ENCODE measurements around the gene ERBB2. TPM values are rescaled to one million over a fixed set of nuclear protein-coding genes. Genes with fewer than 3 reads are reported as not detected.

The ERBB2 gene
- total RNA-seq, 2 experiments from 2014 or later = 2.4 to 4.6 TPM

GRCh38 chr17:39757931-39758873 lies 58.3 kb downstream of the ERBB2 start:
- H3K36me3 Mint-ChIP-seq (ENCODE audit: low read depth) = peaks cover 29% of the 10 kb centered on the region
- peak overlapping the region; percentile 56 for H3K4me3 Mint-ChIP-seq
- Histone ChIP-seq H3K4me1 (ENCODE audit: insufficient read depth, low read length) (peaks cover 66% of the 10 kb centered on the region), H3K36me3 (ENCODE audit: insufficient read depth, low read length) (peaks cover 15% of the 10 kb centered on the region), H3K4me3 (ENCODE audit: low read length) (no peak overlapping the region), H3K9me3 (ENCODE audit: control insufficient read depth in 1 of 2, insufficient read depth in 1 of 2, low read length in 2 of 2) (no peaks in the 10 kb centered on the region), H3K27me3 (ENCODE audit: control insufficient read depth in 1 of 2, insufficient read depth in 2 of 2, low read length in 2 of 2) (no peaks in the 10 kb centered on the region), H3K27ac (ENCODE audit: low read depth in 1 of 2, low read length in 2 of 2) (peak overlapping the region; percentile 95 to 97)
- intact Hi-C loops (cut with DNase I, micrococcal nuclease) = loop anchor here (1.0 to 5.0 kb wide), 4 partner anchors 12 to 224 kb away; partner anchors contain the start of gene PSMD3 (in 1 of the 2)
- H3K27ac Mint-ChIP-seq = peak overlapping the region; percentile 92
- ChIA-PET POLR2A (interaction anchor here (0.5 to 2.2 kb wide), 7 partner anchors 9 to 294 kb away, joined by 3 to 8 read pairs (median 3); partner anchors contain the start of gene MIEN1), CTCF (interaction anchor here (1.0 to 3.3 kb wide), 7 partner anchors 11 to 138 kb away, joined by 3 to 11 read pairs (median 4); partner anchors contain the start of genes IKZF3 and MIEN1)
- no peaks in the 10 kb centered on the region for H3K27me3 Mint-ChIP-seq
- ATAC-seq (ENCODE audit: poor library complexity) (no peak), DNase-seq (peak in 10 of 14 experiments; percentile 25 to 81 (median 48))
- H3K4me1 Mint-ChIP-seq (ENCODE audit: low read depth) = peaks cover 68% of the 10 kb centered on the region
- no peaks in the 10 kb centered on the region for H3K9me3 Mint-ChIP-seq
- TF ChIP-seq CTCF (IDR thresholded peaks at IDR 0.05) = no peak

- no peaks in the 10 kb centered on the region for H3K9me3 Mint-ChIP-seq
- no peak overlapping the region for H3K4me3 ChIP-seq (ENCODE audit: low read length)
- intact Hi-C loops (cut with DNase I, micrococcal nuclease) = loop anchor here (2.0 to 5.0 kb wide), 3 partner anchors 32 to 223 kb away; partner anchors contain the start of gene PSMD3 (in 1 of the 2)
- H3K9me3 ChIP-seq (ENCODE audit: control insufficient read depth in 1 of 2, insufficient read depth in 1 of 2, low read length in 2 of 2) = no peaks in the 10 kb centered on the region
- no peak for TF ChIP-seq CTCF (IDR thresholded peaks at IDR 0.05)
- ATAC-seq (ENCODE audit: poor library complexity) = no peak
- ChIA-PET POLR2A (interaction anchor here (1.1 to 2.2 kb wide), 3 partner anchors 10 to 60 kb away, joined by 5 to 8 read pairs (median 7); partner anchors contain the start of gene MIEN1), CTCF (interaction anchor here (0.6 to 3.3 kb wide), 7 partner anchors 10 to 183 kb away, joined by 3 to 11 read pairs (median 4); partner anchors contain the start of genes IKZF3 and MIEN1)
- peak in 1 of 14 experiments; percentile 26 for DNase-seq
- H3K27me3 ChIP-seq (ENCODE audit: control insufficient read depth in 1 of 2, insufficient read depth in 2 of 2, low read length in 2 of 2) = no peaks in the 10 kb centered on the region
- peaks cover 61% of the 10 kb centered on the region for H3K4me1 ChIP-seq (ENCODE audit: insufficient read depth, low read length)
- H3K4me3 Mint-ChIP-seq = no peak overlapping the region
- H3K27me3 Mint-ChIP-seq = no peaks in the 10 kb centered on the region
- peaks cover 67% of the 10 kb centered on the region for H3K4me1 Mint-ChIP-seq (ENCODE audit: low read depth)
- H3K27ac ChIP-seq (ENCODE audit: low read depth in 1 of 2, low read length in 2 of 2) = peak overlapping the region in 1 of 2 donors; percentile 97
- peaks cover 25% of the 10 kb centered on the region for H3K36me3 ChIP-seq (ENCODE audit: insufficient read depth, low read length)
- peaks cover 36% of the 10 kb centered on the region for H3K36me3 Mint-ChIP-seq (ENCODE audit: low read depth)
- peak overlapping the region; percentile 92 for H3K27ac Mint-ChIP-seq
Observed at GRCh38 chr17:39759204-39759603, 59.3 kb downstream of the ERBB2 start.

DNA sequence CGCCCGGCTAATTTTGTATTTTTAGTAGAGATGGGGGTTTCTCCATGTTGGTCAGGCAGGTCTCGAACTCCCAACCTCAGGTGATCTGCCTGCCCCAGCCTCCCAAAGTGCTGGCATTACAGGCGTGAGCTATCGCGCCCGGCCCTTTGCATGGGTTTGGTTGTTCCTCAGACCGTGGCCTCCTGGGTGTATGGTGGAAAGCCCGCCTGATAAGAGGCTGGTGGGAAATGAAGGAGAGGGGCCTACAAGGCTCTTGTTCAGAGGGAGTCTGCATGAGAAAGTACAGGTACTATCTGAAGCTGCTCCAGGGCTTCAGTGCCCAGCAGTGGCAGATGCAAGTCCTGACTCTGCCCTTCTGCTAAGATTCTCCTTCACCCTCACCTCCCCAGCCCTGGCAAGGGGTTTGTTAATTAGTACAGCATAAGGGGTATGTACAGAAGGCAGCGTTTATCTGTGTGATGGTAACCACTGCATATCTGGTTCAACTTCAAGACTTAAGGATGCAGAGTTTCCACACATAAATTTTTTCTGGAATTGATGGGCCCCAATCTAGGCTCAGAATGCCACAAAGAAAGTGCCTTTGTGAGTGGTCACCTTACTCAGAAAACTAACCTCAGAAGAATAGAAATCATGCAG lies 62.1 kb downstream of the ERBB2 start:
- ChIA-PET POLR2A (interaction anchor here (0.8 to 1.1 kb wide), 2 partner anchors 31 to 219 kb away, joined by 3 read pairs; partner anchors contain the start of gene PSMD3), CTCF (no interaction called here)
- no peak overlapping the region for H3K27ac ChIP-seq (ENCODE audit: low read depth in 1 of 2, low read length in 2 of 2)
- H3K4me3 Mint-ChIP-seq = no peak overlapping the region
- H3K9me3 Mint-ChIP-seq = no peaks in the 10 kb centered on the region
- no peaks in the 10 kb centered on the region for H3K27me3 ChIP-seq (ENCODE audit: control insufficient read depth in 1 of 2, insufficient read depth in 2 of 2, low read length in 2 of 2)
- H3K9me3 ChIP-seq (ENCODE audit: control insufficient read depth in 1 of 2, insufficient read depth in 1 of 2, low read length in 2 of 2) = no peaks in the 10 kb centered on the region
- no peak for TF ChIP-seq CTCF (IDR thresholded peaks at IDR 0.05)
- peaks cover 69% of the 10 kb centered on the region for H3K4me1 Mint-ChIP-seq (ENCODE audit: low read depth)
- no peak for ATAC-seq (ENCODE audit: poor library complexity)
- H3K27me3 Mint-ChIP-seq = no peaks in the 10 kb centered on the region
- H3K36me3 Mint-ChIP-seq (ENCODE audit: low read depth) = peaks cover 64% of the 10 kb centered on the region
- H3K36me3 ChIP-seq (ENCODE audit: insufficient read depth, low read length) = peaks cover 53% of the 10 kb centered on the region
- intact Hi-C loops (cut with DNase I, micrococcal nuclease) = no loop called here
- no peak for DNase-seq
- peaks cover 49% of the 10 kb centered on the region for H3K4me1 ChIP-seq (ENCODE audit: insufficient read depth, low read length)
- no peak overlapping the region for H3K4me3 ChIP-seq (ENCODE audit: low read length)
- peak overlapping the region; percentile 71 for H3K27ac Mint-ChIP-seq

All from CD4-positive, alpha-beta T cell (primary cell).